HG03039 (cell line): ENCODE data around the gene HTR2A.

ENCODE experiments used
- ATAC-seq: cut with Tn5 transposase; IDR thresholded peaks from one replicate; pipeline ENCODE4 v1.9.1; 2021; ENCODE audit warnings: mild to moderate bottlenecking, moderate library complexity; ENCODE audit not compliant: unreplicated experiment

HTR2A gene

GRCh38 chr13:46896341-46897137 is at the start of gene HTR2A:
Gene HTR2A (minus strand): TSS chr13:46897053. CDS start chr13:46895906, 1,147 bp downstream.
- ATAC-seq = no peak

GRCh38 chr13:46936525-46936924 is 39.7 kb upstream of the HTR2A start:
- ATAC-seq = no peak

GRCh38 chr13:46934749-46935148 is 37.9 kb upstream of the HTR2A start:
- ATAC-seq = no peak

- ATAC-seq = no peak
Observed at GRCh38 chr13:46926916-46927590, 30.2 kb upstream of the HTR2A start.

GRCh38 chr13:46925486-46925885 is 28.6 kb upstream of the HTR2A start:
- no peak for ATAC-seq

GRCh38 chr13:46914341-46914740 is 17.5 kb upstream of the HTR2A start:
- ATAC-seq = no peak

GRCh38 chr13:46913757-46914156 is 16.9 kb upstream of the HTR2A start:
- no peak for ATAC-seq

GRCh38 chr13:46909042-46909441 is 12.2 kb upstream of the HTR2A start:
- ATAC-seq = no peak

GRCh38 chr13:46908501-46908900 is 11.6 kb upstream of the HTR2A start:
- ATAC-seq = no peak

- no peak for ATAC-seq
Observed at GRCh38 chr13:46906405-46906804, 9.6 kb upstream of the HTR2A start.

GRCh38 chr13:46905249-46905648 is 8.4 kb upstream of the HTR2A start:
- ATAC-seq = peak; percentile 46

GRCh38 chr13:46903748-46904147 is 6.9 kb upstream of the HTR2A start:
- ATAC-seq = no peak

GRCh38 chr13:46901721-46902120 is 4.9 kb upstream of the HTR2A start:
- ATAC-seq = no peak

GRCh38 chr13:46899801-46900200 is 2.9 kb upstream of the HTR2A start:
- no peak for ATAC-seq

GRCh38 chr13:46895381-46895780 is 1.5 kb downstream of the HTR2A start:
- ATAC-seq = no peak

- peak; percentile 12 for ATAC-seq
Observed at GRCh38 chr13:46894568-46894967, 2.3 kb downstream of the HTR2A start.

GRCh38 chr13:46893798-46894560 is 2.9 kb downstream of the HTR2A start:
- ATAC-seq = peak; percentile 81

GRCh38 chr13:46893221-46893740 is 3.6 kb downstream of the HTR2A start:
- ATAC-seq = no peak

GRCh38 chr13:46885018-46885417 is 11.8 kb downstream of the HTR2A start:
- ATAC-seq = no peak

- no peak for ATAC-seq
Observed at GRCh38 chr13:46884531-46884930, 12.3 kb downstream of the HTR2A start.

GRCh38 chr13:46881621-46882020 is 15.2 kb downstream of the HTR2A start:
- no peak for ATAC-seq
